Measurements from ENCODE around the gene SUCO.

GRCh38 chr1:172607145-172607544 is 74.2 kb downstream of the SUCO start:
- TF ChIP-seq CTCF (IDR thresholded peaks at IDR 0.05; ENCODE audit: low read depth, low read length) = no peak
- no peak for TF ChIP-seq EZH2phosphoT487 (IDR thresholded peaks at IDR 0.05; ENCODE audit: low read depth)
